ENCODE results near the gene RAPGEF6.
A peak's percentile ranks its signal among the peaks of the same experiment; 100 is the strongest.
"Not testable (repeated sequence)": the region's sequence is repeated elsewhere in the genome, so short reads cannot be mapped to it uniquely, and the experiment has no call there.

Gene RAPGEF6

GRCh38 chr5:131641494-131641893 lies 6.5 kb upstream of the RAPGEF6 start:
- DNase-seq: no peak

- DNase-seq: no peak
Measured at GRCh38 chr5:131640043-131640856, 5.2 kb upstream of the RAPGEF6 start.

GRCh38 chr5:131639148-131639547 lies 4.1 kb upstream of the RAPGEF6 start:
- DNase-seq: no peak

GRCh38 chr5:131637694-131638093 lies 2.7 kb upstream of the RAPGEF6 start:
- no peak for DNase-seq

- DNase-seq: no peak
Measured at GRCh38 chr5:131635684-131636572, 899 bp upstream of the RAPGEF6 start.

- DNase-seq: peak; percentile 30
Measured at GRCh38 chr5:131634666-131634995, 398 bp downstream of the RAPGEF6 start.

GRCh38 chr5:131634238-131634637 lies 791 bp downstream of the RAPGEF6 start:
- no peak for DNase-seq

- DNase-seq: no peak
Measured at GRCh38 chr5:131633830-131634229, 1.2 kb downstream of the RAPGEF6 start.

- DNase-seq: no peak
Measured at GRCh38 chr5:131630963-131631350, 4.1 kb downstream of the RAPGEF6 start.

GRCh38 chr5:131630208-131630962 lies 4.6 kb downstream of the RAPGEF6 start:
- no peak for DNase-seq

GRCh38 chr5:131628990-131629389 lies 6.0 kb downstream of the RAPGEF6 start:
- no peak for DNase-seq

GRCh38 chr5:131627207-131627865 lies 7.7 kb downstream of the RAPGEF6 start:
- no peak for DNase-seq

GRCh38 chr5:131622633-131623032 lies 12.4 kb downstream of the RAPGEF6 start:
- no peak for DNase-seq

GRCh38 chr5:131621164-131621563 lies 13.9 kb downstream of the RAPGEF6 start:
- not testable (repeated sequence) for DNase-seq

GRCh38 chr5:131619102-131619501 lies 15.9 kb downstream of the RAPGEF6 start:
- no peak for DNase-seq

GRCh38 chr5:131617140-131617822 lies 17.7 kb downstream of the RAPGEF6 start:
- DNase-seq: no peak

- no peak for DNase-seq
Measured at GRCh38 chr5:131615957-131616356, 19.1 kb downstream of the RAPGEF6 start.

GRCh38 chr5:131613423-131613822 lies 21.6 kb downstream of the RAPGEF6 start:
- DNase-seq: no peak

GRCh38 chr5:131611064-131611381 lies 24.0 kb downstream of the RAPGEF6 start:
- no peak for DNase-seq

- DNase-seq: no peak
Measured at GRCh38 chr5:131610198-131611063, 24.6 kb downstream of the RAPGEF6 start.

- no peak for DNase-seq
Measured at GRCh38 chr5:131609774-131610173, 25.3 kb downstream of the RAPGEF6 start.

All from NCI-H1436 (cell line).